ENCODE measurements around the gene PTPRD.

DNA sequence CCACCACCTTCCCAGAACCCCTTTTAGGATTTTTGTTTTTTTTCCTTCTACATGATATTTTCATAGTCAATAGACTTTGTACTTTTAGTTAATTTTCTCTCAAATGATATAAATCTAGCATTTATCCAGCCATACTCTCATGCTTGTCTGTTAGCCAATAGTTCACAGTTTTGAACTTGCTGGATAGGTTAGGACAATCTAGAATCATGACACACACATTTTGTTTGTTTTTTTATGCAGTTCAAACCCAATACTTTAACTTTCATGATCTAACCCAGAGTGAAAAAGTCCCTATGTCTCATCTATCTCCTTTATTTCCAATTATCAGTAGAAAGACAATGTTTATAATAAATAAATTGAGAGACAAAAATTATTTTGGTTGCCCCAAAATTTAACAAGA lies 2303.5 kb downstream of the PTPRD start:
- TF ChIP-seq, protein P1, sequence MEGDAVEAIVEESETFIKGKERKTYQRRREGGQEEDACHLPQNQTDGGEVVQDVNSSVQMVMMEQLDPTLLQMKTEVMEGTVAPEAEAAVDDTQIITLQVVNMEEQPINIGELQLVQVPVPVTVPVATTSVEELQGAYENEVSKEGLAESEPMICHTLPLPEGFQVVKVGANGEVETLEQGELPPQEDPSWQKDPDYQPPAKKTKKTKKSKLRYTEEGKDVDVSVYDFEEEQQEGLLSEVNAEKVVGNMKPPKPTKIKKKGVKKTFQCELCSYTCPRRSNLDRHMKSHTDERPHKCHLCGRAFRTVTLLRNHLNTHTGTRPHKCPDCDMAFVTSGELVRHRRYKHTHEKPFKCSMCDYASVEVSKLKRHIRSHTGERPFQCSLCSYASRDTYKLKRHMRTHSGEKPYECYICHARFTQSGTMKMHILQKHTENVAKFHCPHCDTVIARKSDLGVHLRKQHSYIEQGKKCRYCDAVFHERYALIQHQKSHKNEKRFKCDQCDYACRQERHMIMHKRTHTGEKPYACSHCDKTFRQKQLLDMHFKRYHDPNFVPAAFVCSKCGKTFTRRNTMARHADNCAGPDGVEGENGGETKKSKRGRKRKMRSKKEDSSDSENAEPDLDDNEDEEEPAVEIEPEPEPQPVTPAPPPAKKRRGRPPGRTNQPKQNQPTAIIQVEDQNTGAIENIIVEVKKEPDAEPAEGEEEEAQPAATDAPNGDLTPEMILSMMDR (IDR thresholded peaks at IDR 0.05): no peak
- TF ChIP-seq POLR2AphosphoS5 (IDR thresholded peaks at IDR 0.05; ENCODE audit: low read depth, low read length) (no peak), TCF7L2 (IDR thresholded peaks at IDR 0.05; ENCODE audit: low read depth, low read length) (no peak), SIN3A (IDR thresholded peaks at IDR 0.05; ENCODE audit: borderline replicate concordance, insufficient read depth, low read depth, low read length) (no peak)
- TF ChIP-seq, protein P2, sequence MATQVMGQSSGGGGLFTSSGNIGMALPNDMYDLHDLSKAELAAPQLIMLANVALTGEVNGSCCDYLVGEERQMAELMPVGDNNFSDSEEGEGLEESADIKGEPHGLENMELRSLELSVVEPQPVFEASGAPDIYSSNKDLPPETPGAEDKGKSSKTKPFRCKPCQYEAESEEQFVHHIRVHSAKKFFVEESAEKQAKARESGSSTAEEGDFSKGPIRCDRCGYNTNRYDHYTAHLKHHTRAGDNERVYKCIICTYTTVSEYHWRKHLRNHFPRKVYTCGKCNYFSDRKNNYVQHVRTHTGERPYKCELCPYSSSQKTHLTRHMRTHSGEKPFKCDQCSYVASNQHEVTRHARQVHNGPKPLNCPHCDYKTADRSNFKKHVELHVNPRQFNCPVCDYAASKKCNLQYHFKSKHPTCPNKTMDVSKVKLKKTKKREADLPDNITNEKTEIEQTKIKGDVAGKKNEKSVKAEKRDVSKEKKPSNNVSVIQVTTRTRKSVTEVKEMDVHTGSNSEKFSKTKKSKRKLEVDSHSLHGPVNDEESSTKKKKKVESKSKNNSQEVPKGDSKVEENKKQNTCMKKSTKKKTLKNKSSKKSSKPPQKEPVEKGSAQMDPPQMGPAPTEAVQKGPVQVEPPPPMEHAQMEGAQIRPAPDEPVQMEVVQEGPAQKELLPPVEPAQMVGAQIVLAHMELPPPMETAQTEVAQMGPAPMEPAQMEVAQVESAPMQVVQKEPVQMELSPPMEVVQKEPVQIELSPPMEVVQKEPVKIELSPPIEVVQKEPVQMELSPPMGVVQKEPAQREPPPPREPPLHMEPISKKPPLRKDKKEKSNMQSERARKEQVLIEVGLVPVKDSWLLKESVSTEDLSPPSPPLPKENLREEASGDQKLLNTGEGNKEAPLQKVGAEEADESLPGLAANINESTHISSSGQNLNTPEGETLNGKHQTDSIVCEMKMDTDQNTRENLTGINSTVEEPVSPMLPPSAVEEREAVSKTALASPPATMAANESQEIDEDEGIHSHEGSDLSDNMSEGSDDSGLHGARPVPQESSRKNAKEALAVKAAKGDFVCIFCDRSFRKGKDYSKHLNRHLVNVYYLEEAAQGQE (IDR thresholded peaks at IDR 0.05; ENCODE audit: insufficient read depth in 1 of 2, low read depth in 2 of 2, low read length in 1 of 2): no peak
